ENCODE data around the gene MEGF6.

DNA sequence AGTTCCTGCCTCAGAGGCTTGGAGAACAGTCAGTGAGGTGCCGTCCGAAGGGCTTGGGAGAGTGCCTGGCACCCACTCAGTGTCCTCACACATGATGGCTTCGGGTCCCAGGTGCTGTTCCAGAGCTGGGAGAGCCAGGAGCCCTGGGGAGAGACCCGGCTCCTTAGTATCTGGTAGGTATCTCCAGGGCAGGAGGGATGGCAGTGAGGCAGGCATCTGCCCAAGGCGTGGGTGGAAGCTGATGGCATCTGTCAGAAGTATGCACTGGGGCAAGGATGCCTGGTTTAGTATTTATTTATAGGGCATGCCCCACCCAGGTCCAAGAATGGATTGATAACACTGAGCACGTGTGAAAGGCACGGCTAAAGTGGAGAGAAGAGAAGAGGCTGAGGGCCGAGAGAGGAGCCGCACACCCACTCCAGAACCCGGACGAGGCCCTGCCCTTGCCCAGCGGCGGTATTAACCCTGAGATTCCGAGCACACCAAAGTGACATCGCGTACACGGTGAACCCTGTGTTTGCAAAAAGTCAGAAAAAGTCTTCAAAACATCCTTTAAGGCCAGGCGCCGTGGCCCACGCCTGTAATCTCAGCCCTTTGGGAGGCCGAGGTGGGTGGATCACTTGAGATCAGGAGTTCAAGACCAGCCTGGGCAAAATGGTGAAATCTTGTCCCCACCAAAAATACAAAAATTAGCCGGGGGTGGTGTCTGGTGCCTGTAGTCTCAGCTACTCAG lies 43.4 kb upstream of the MEGF6 start:
- no peak for TF ChIP-seq POLR2AphosphoS5 (IDR thresholded peaks at IDR 0.05; ENCODE audit: borderline replicate concordance, low read depth, low read length)
- no peak for TF ChIP-seq EZH2 (IDR thresholded peaks at IDR 0.05)
